Sigmoid colon (tissue), 4 donors: ENCODE data around the gene PNN.

ENCODE experiments used
- CTCF ChIP-seq, 4 experiments: fragments of 450-650 bp in 3 of 4; fragments of 200-600 bp in 1 of 4; IDR thresholded peaks; one replicate each; pipeline ENCODE4 v1.5.1; 2016 to 2019; ENCODE audit warnings: antibody characterized with exemption in 4 of 4, mild to moderate bottlenecking in 3 of 4, moderate library complexity in 2 of 4
- EP300 ChIP-seq, 4 donors: sonication (generic); formaldehyde crosslinking; IDR thresholded peaks; one replicate each; pipeline ENCODE4 v1.6.1; 2017; ENCODE audit warnings: antibody characterized with exemption in 4 of 4
- POLR2A ChIP-seq, 2 donors: fragments of 450-650 bp; IDR thresholded peaks; one replicate each; pipeline ENCODE4 v1.6.1; 2016; ENCODE audit warnings: antibody characterized with exemption in 2 of 2, mild to moderate bottlenecking in 2 of 2, moderate library complexity in 2 of 2

- TF ChIP-seq CTCF (IDR thresholded peaks at IDR 0.05) (no peak), POLR2A (IDR thresholded peaks at IDR 0.05) (no peak), EP300 (IDR thresholded peaks at IDR 0.05) (no peak)
Measured at GRCh38 chr14:39228509-39229221, 53.6 kb downstream of the PNN start.
